Stimulated activated CD8-positive, alpha-beta memory T cell treated with anti-CD3 and anti-CD28 coated beads, Interleukin-2, amount 100 ng/mL, for 1 hour (primary cell): Measurements from ENCODE around the gene KIDINS220.

Experiments
- DNase-seq, 2 donors: peaks; one replicate each; pipeline ENCODE4 v3.0.0-alpha.2; 2020; ENCODE audit warnings: low read depth in 2 of 2

KIDINS220 gene

GRCh38 chr2:8805278-8806210 lies 31.9 kb downstream of the KIDINS220 start:
- DNase-seq = no peak

DNA sequence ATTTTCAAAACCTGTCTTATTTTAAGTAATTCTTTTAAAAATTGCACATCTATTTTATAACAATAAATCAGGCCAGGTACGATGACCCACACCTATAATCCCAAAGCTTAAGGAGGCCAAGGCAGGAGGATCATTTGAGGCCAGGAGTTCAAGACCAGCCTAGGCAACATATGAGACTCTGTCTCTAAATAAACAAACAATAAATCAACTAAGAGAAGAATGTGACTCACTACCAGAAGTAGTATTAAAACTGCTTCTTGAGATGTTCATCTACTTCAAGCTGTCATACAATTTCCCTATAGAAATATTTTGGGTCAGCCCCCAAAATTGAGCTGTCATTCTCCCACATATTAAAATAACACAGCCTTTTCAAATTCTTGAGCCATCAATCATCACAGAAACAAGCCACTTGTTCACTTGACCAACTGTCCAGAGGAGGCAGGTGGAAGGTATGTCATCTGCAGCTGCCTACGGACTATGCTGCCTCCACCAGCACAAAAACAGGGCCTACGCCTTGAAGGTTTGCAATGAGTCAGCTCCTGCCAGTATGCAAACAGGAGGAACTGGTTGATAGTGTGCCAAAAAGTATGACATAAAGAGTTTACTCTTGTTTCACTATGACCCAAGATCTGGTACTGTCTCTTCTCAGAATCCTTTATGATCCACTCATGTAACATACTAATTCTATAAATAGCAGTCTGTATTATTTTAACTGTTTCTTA lies 33.6 kb downstream of the KIDINS220 start:
- no peak for DNase-seq

DNA sequence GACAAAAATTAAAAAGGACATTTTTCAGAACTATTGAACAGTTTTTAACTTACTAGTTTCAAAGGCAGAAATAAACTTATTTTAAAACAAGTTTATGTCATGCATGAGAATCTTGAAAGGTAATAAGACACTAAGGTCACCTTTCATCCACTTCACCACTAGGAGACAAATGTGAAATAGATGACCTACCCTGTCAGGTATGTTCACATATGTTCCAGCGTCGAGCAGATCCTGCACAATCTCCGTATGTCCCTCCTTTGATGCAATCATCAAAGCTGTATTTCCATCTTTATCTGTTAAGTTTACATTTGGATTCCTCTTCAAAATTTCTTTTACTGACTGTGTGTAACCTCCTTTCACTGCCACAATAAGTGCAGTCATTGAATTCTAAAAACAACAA lies 34.7 kb downstream of the KIDINS220 start:
- no peak for DNase-seq

GRCh38 chr2:8800821-8801220 lies 36.6 kb downstream of the KIDINS220 start:
- no peak for DNase-seq

DNA sequence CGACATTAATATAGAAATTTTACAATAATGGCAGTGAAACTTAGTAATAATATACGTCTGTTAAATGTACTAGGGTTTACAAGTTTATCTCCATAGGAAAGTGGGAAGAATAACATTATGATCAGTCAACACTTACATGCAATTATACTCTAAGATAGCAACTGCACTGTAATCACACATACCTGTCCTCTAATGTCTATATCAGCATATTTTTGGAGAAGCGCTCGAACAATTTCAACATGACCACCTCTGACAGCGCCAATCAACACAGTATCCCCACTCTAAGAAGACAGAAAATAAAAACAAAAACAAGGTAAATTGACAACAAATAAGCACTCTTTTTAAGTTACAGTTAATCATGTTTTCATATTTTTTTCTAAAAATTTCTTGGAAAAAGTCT lies 37.2 kb downstream of the KIDINS220 start:
- DNase-seq = no peak

- no peak for DNase-seq
Measured at GRCh38 chr2:8799004-8799403, 38.4 kb downstream of the KIDINS220 start.

- DNase-seq = no peak
Measured at GRCh38 chr2:8798393-8798792, 39.0 kb downstream of the KIDINS220 start.

GRCh38 chr2:8797682-8798081 lies 39.7 kb downstream of the KIDINS220 start:
- DNase-seq = no peak

- DNase-seq = no peak
Measured at GRCh38 chr2:8796878-8797550, 40.4 kb downstream of the KIDINS220 start.

DNA sequence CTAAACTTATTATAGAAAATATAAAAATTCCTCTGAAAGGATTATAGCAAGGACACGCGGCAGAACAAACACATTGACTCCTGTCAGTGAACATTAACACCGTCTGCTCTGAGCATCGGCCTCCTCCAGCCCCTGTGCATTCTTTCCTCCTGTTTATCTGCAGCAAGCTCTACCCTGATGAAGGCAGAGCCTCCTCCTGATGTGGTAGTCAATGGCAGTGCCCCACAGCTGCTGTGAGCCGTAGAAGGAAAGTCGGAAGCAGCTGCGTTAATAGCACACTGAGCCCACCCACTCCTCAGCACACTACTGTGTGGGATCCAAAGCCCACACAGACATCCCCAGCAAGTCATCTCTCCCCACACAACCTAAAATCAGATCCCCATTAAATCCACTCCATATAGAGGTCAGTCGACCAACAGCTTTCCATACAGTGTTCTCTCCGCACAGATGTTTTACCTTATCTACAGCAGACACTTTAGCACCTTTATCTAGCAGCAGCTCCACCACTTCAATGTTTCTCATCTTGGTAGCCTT lies 41.0 kb downstream of the KIDINS220 start:
- no peak for DNase-seq

- no peak for DNase-seq
Measured at GRCh38 chr2:8794923-8795825, 42.2 kb downstream of the KIDINS220 start.

DNA sequence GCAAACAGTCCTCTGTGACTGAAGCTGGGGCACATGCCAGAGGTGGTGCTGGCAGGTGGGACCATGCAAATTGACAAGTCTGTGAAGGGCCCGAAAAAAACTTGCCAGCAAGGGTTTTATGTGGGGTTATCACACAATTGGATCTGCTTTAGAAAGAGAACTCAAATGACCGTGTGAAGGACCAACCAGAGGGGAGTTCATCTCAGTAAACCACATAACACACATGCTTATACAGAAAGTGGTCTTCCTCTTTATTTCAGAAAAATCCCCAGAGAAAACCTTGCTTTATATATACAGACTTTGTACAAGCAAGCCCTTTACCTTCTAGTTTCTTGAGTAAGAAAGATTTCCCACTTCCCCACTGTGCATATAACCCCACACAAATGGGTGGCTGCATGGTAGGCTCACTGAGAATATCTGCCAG lies 46.7 kb downstream of the KIDINS220 start:
- no peak for DNase-seq

DNA sequence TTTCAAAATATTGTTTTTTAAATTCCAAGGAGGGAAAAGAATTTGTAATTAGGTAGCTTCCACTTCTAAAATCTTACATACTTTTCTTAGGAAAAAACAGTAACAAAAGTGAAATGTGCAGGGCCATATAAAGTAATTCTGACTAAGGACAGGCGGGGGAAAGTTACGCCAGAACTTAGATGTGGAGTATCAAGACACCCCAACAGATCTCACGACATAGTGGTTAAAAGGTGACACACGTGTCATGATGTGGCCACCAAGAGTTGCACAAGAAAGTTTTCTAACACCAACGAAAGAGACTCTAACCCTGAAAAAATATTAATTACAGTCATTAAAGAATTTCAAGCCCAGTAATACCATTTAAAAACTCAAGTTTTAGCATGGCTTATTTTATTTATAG lies 51.0 kb downstream of the KIDINS220 start:
- DNase-seq = no peak

GRCh38 chr2:8779795-8780671 lies 57.4 kb downstream of the KIDINS220 start:
- DNase-seq = no peak

DNA sequence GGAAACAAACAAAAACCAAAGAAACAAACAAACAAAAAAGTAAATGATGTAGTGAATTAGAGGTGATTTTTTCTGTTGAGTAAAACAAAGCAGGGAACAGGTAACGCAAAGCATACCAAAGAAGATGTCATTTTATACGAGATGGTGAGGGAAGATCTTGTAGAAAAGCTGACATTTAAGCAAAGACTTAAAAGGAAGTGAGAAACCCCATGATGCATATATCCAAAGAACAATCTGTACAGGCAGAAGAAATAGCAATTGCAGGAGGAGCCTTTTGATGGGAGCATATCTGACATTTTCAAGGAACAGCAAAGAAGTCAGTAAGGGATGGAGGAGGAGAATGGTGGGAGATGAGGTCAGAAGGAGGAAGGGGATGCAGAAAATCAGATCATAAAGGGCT lies 63.0 kb downstream of the KIDINS220 start:
- DNase-seq = no peak

- DNase-seq = no peak
Measured at GRCh38 chr2:8767324-8767723, 70.1 kb downstream of the KIDINS220 start.

DNA sequence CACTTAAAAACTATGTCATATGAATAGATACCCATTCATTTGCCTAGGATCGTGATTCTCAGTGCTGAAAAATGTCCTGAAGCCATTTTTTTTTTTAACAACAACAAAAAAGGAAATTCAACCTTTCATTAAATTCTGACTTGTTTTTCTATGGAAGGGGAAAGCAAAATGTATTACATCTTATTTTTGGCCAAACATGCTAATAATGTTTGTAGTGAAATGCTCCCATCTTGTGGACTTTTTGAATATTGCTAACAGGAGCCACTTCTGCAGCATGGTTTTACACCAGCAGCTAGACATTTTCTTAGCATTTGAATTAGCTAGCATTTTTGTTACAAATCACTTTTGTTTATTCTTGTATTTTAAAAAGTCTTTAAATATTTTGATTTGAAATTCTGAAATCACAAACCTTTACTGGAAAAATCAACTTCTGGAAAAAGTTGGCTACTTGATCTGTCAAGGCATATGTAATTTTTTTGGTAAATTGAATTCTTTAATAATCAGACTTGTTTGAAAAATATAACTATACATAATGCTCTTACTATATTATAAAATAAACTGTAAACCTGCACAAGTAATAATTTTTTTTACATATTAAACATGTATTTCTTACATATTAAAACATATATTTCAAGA lies 75.8 kb downstream of the KIDINS220 start:
- no peak for DNase-seq

DNA sequence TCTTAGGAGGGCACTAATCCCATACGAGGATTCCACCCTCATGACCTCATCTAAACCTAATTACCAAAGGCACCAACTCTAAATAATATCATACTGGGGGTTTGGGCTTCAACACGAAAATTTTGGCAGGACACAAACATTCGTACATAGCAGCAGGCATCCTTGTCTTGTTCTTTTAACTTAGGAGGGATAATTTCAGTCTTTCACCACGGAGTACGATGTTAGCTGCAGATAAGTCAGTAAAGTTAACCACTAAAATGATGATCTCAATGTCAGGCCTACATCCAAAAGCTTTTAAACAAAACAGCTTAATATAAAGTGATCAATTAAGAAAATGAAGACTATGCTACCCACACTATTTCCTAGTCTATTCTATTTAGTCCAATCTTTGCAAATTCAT lies 80.7 kb downstream of the KIDINS220 start:
- DNase-seq = no peak

- DNase-seq = no peak
Measured at GRCh38 chr2:8756230-8756629, 81.2 kb downstream of the KIDINS220 start.
